ENCODE results near the gene PSMB3.

PSMB3 gene

DNA sequence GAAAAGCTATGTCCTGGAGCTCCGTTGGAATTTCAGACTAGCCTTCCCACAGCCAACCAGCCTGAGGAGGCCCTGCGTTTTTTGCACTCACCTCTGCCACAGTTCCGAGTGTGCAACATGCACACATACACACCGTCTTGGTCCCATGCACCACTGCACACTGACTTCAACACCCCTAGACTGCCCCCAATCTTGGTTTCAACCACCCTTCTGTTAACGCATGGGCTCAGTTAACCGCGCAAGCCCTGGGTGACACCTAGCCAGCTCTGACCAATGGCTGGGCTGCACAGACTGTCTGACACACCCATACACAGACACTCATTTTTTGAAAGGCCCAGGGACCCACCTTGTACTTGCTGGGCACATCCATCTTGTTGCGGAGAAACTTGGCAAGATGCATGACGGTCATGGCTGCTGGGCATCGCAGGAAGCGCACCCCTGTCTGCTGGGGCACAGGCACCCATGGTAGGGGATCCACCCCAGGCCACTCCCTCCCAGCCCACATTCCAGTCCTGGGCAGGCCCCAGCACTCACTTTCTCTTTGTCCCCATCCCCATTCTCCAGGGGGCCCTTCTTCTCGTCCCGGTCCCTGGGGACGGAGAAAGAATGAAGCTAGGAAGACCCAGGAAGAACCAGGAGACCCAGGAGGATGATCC, 14.4 kb upstream of the PSMB3 start:
- no peak overlapping the region for H3K4ac ChIP-seq (ENCODE audit: low read depth in 1 of 2, low read length in 2 of 2)
- H3K4me1 ChIP-seq (ENCODE audit: control insufficient read depth, insufficient read depth, low read depth, low read length), result peaks cover 22% of the 10 kb centered on the region
- H3K9me3 ChIP-seq (ENCODE audit: control insufficient read depth, low read length), result no peaks in the 10 kb centered on the region
- no peak overlapping the region for H3K14ac ChIP-seq (ENCODE audit: low read length in 2 of 2)
- no peak overlapping the region for H2AK5ac ChIP-seq (ENCODE audit: low read length, severe bottlenecking)
- no peaks in the 10 kb centered on the region for H3K27me3 ChIP-seq (ENCODE audit: control insufficient read depth in 1 of 2, insufficient read depth in 1 of 2, low read length in 2 of 2)
- no peak for DNase-seq
- H3K23ac ChIP-seq (ENCODE audit: low read length in 2 of 2), result no peak overlapping the region
- H3K79me1 ChIP-seq (replicated peaks; ENCODE audit: low read length, poor library complexity, severe bottlenecking), result peaks cover 42% of the 10 kb centered on the region
- H3K4me3 ChIP-seq (ENCODE audit: insufficient read depth in 1 of 2, low read depth in 1 of 2, low read length in 2 of 2), result no peak overlapping the region
- no peak overlapping the region for H3K4me2 ChIP-seq (ENCODE audit: low read length, poor library complexity, severe bottlenecking)
- no peak overlapping the region for H3K18ac ChIP-seq (ENCODE audit: low read depth in 1 of 2, low read length in 2 of 2)
- H2BK15ac ChIP-seq (ENCODE audit: low read depth, poor library complexity, severe bottlenecking), result no peak overlapping the region
- H4K8ac ChIP-seq (ENCODE audit: low read length), result no peak overlapping the region
- H2BK12ac ChIP-seq (ENCODE audit: low read length in 2 of 2), result no peak overlapping the region
- WGBS, result 97% methylated on average over 12 of the region's 14 CpGs
- H2BK120ac ChIP-seq (ENCODE audit: low read depth, low read length), result no peak overlapping the region
- H3K9ac ChIP-seq (ENCODE audit: low read length), result no peak overlapping the region
- H3K36me3 ChIP-seq (ENCODE audit: control insufficient read depth in 1 of 2, insufficient read depth in 2 of 2, low read depth in 1 of 2, low read length in 2 of 2), result peaks cover 61 to 78% of the 10 kb centered on the region in 2 experiments
- H4K91ac ChIP-seq (ENCODE audit: low read length), result no peak overlapping the region
- no peak overlapping the region for H3K27ac ChIP-seq (ENCODE audit: low read length, poor library complexity, severe bottlenecking)
- no peak overlapping the region for H2AFZ ChIP-seq (ENCODE audit: low read depth, low read length)
- no peak overlapping the region for H2BK5ac ChIP-seq (ENCODE audit: low read depth, low read length, poor library complexity, severe bottlenecking)

GRCh38 chr17:38738686-38739085, 13.9 kb upstream of the PSMB3 start:
- Histone ChIP-seq H2BK5ac (ENCODE audit: low read depth, low read length, poor library complexity, severe bottlenecking) (no peak overlapping the region), H3K4me1 (ENCODE audit: control insufficient read depth, insufficient read depth, low read depth, low read length) (peaks cover 25% of the 10 kb centered on the region), H3K9ac (ENCODE audit: low read length) (no peak overlapping the region), H3K4me2 (ENCODE audit: low read length, poor library complexity, severe bottlenecking) (no peak overlapping the region), H3K18ac (ENCODE audit: low read depth in 1 of 2, low read length in 2 of 2) (no peak overlapping the region), H2BK120ac (ENCODE audit: low read depth, low read length) (no peak overlapping the region), H4K8ac (ENCODE audit: low read length) (no peak overlapping the region), H3K27ac (ENCODE audit: low read length, poor library complexity, severe bottlenecking) (no peak overlapping the region), H3K36me3 (ENCODE audit: control insufficient read depth in 1 of 2, insufficient read depth in 2 of 2, low read depth in 1 of 2, low read length in 2 of 2) (peaks cover 55 to 75% of the 10 kb centered on the region in 2 experiments), H3K4ac (ENCODE audit: low read depth in 1 of 2, low read length in 2 of 2) (no peak overlapping the region), H2BK15ac (ENCODE audit: low read depth, poor library complexity, severe bottlenecking) (no peak overlapping the region), H3K79me1 (replicated peaks; ENCODE audit: low read length, poor library complexity, severe bottlenecking) (peaks cover 41% of the 10 kb centered on the region), H4K91ac (ENCODE audit: low read length) (no peak overlapping the region), H3K14ac (ENCODE audit: low read length in 2 of 2) (no peak overlapping the region), H2AK5ac (ENCODE audit: low read length, severe bottlenecking) (no peak overlapping the region), H2AFZ (ENCODE audit: low read depth, low read length) (no peak overlapping the region), H3K4me3 (ENCODE audit: insufficient read depth in 1 of 2, low read depth in 1 of 2, low read length in 2 of 2) (no peak overlapping the region), H3K27me3 (ENCODE audit: control insufficient read depth in 1 of 2, insufficient read depth in 1 of 2, low read length in 2 of 2) (no peaks in the 10 kb centered on the region), H2BK12ac (ENCODE audit: low read length in 2 of 2) (no peak overlapping the region), H3K9me3 (ENCODE audit: control insufficient read depth, low read length) (no peaks in the 10 kb centered on the region), H3K23ac (ENCODE audit: low read length in 2 of 2) (no peak overlapping the region)
- DNase-seq, result no peak
- 98% methylated on average over 16 of the region's 16 CpGs for WGBS

DNA sequence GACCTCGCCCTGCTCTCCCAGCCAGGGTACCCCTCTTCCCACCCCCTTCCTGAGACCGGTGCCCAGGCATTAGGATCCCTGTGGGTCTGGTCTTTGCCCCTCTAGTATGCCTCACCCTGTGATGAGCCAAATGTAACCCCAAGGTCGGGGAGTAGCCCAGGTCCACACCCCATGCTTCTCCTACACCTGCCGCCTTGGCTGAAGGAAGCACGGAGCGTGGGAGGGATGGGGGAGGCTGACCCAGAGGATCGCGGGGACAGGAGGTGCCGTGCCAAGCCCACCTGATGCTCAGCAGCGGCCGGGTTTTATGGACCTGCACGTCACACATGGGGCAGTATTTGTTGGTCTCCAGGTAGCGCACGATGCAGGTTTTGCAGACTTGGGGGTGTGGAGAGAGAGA, 13.2 kb upstream of the PSMB3 start:
- H3K4me2 ChIP-seq (ENCODE audit: low read length, poor library complexity, severe bottlenecking), result no peak overlapping the region
- H3K14ac ChIP-seq (ENCODE audit: low read length in 2 of 2), result no peak overlapping the region
- H2AK5ac ChIP-seq (ENCODE audit: low read length, severe bottlenecking), result no peak overlapping the region
- no peak overlapping the region for H3K23ac ChIP-seq (ENCODE audit: low read length in 2 of 2)
- no peak overlapping the region for H3K4ac ChIP-seq (ENCODE audit: low read depth in 1 of 2, low read length in 2 of 2)
- no peak overlapping the region for H4K91ac ChIP-seq (ENCODE audit: low read length)
- H3K9me3 ChIP-seq (ENCODE audit: control insufficient read depth, low read length), result no peaks in the 10 kb centered on the region
- no peak overlapping the region for H3K18ac ChIP-seq (ENCODE audit: low read depth in 1 of 2, low read length in 2 of 2)
- peaks cover 49 to 72% of the 10 kb centered on the region in 2 experiments for H3K36me3 ChIP-seq (ENCODE audit: control insufficient read depth in 1 of 2, insufficient read depth in 2 of 2, low read depth in 1 of 2, low read length in 2 of 2)
- peaks cover 36% of the 10 kb centered on the region for H3K79me1 ChIP-seq (replicated peaks; ENCODE audit: low read length, poor library complexity, severe bottlenecking)
- 98% methylated on average over 11 of the region's 14 CpGs for WGBS
- H3K27ac ChIP-seq (ENCODE audit: low read length, poor library complexity, severe bottlenecking), result no peak overlapping the region
- peaks cover 24% of the 10 kb centered on the region for H3K4me1 ChIP-seq (ENCODE audit: control insufficient read depth, insufficient read depth, low read depth, low read length)
- no peak overlapping the region for H4K8ac ChIP-seq (ENCODE audit: low read length)
- H2BK5ac ChIP-seq (ENCODE audit: low read depth, low read length, poor library complexity, severe bottlenecking), result no peak overlapping the region
- H3K4me3 ChIP-seq (ENCODE audit: insufficient read depth in 1 of 2, low read depth in 1 of 2, low read length in 2 of 2), result no peak overlapping the region
- H2BK12ac ChIP-seq (ENCODE audit: low read length in 2 of 2), result no peak overlapping the region
- no peak overlapping the region for H2BK15ac ChIP-seq (ENCODE audit: low read depth, poor library complexity, severe bottlenecking)
- H2BK120ac ChIP-seq (ENCODE audit: low read depth, low read length), result no peak overlapping the region
- no peak for DNase-seq
- H2AFZ ChIP-seq (ENCODE audit: low read depth, low read length), result no peak overlapping the region
- H3K27me3 ChIP-seq (ENCODE audit: control insufficient read depth in 1 of 2, insufficient read depth in 1 of 2, low read length in 2 of 2), result no peaks in the 10 kb centered on the region
- no peak overlapping the region for H3K9ac ChIP-seq (ENCODE audit: low read length)

DNA sequence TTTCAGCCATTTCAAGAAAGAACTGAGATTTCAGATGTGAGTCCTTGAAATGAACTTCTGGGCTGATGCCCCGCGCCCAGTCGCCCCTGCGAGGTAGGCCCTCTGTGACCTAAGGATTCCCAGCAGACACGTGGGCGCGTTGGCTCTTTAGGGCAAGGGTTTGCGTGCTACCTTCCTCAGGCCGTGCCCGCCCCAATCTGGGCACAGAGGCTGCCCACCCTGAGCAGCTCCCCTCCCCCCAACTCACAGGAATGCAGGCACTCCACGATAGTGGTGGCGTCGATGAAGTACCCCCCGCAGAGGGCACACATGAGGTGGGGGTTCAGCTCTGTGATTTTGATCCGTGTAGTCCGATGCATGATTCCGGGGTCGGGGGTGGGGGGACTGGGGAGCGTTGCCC, 12.5 kb upstream of the PSMB3 start:
- Histone ChIP-seq H3K9me3 (ENCODE audit: control insufficient read depth, low read length) (no peaks in the 10 kb centered on the region), H3K4me2 (ENCODE audit: low read length, poor library complexity, severe bottlenecking) (no peak overlapping the region), H3K27ac (ENCODE audit: low read length, poor library complexity, severe bottlenecking) (no peak overlapping the region), H3K9ac (ENCODE audit: low read length) (no peak overlapping the region), H2BK15ac (ENCODE audit: low read depth, poor library complexity, severe bottlenecking) (no peak overlapping the region), H4K8ac (ENCODE audit: low read length) (no peak overlapping the region), H3K36me3 (ENCODE audit: control insufficient read depth in 1 of 2, insufficient read depth in 2 of 2, low read depth in 1 of 2, low read length in 2 of 2) (peaks cover 44 to 71% of the 10 kb centered on the region in 2 experiments), H4K91ac (ENCODE audit: low read length) (no peak overlapping the region), H3K27me3 (ENCODE audit: control insufficient read depth in 1 of 2, insufficient read depth in 1 of 2, low read length in 2 of 2) (no peaks in the 10 kb centered on the region), H3K4me3 (ENCODE audit: insufficient read depth in 1 of 2, low read depth in 1 of 2, low read length in 2 of 2) (no peak overlapping the region), H3K4ac (ENCODE audit: low read depth in 1 of 2, low read length in 2 of 2) (no peak overlapping the region), H2BK12ac (ENCODE audit: low read length in 2 of 2) (no peak overlapping the region), H2AFZ (ENCODE audit: low read depth, low read length) (no peak overlapping the region), H2BK120ac (ENCODE audit: low read depth, low read length) (no peak overlapping the region), H3K23ac (ENCODE audit: low read length in 2 of 2) (no peak overlapping the region), H2AK5ac (ENCODE audit: low read length, severe bottlenecking) (no peak overlapping the region), H3K18ac (ENCODE audit: low read depth in 1 of 2, low read length in 2 of 2) (no peak overlapping the region), H3K4me1 (ENCODE audit: control insufficient read depth, insufficient read depth, low read depth, low read length) (peaks cover 24% of the 10 kb centered on the region), H3K14ac (ENCODE audit: low read length in 2 of 2) (no peak overlapping the region), H3K79me1 (replicated peaks; ENCODE audit: low read length, poor library complexity, severe bottlenecking) (peaks cover 34% of the 10 kb centered on the region), H2BK5ac (ENCODE audit: low read depth, low read length, poor library complexity, severe bottlenecking) (no peak overlapping the region)
- 98% methylated on average over 19 of the region's 19 CpGs for WGBS
- no peak for DNase-seq

Measured in mesenchymal stem cell (in vitro differentiated cells and primary cell).